ENCODE data around the gene IFT172.
A peak's percentile ranks its signal among the peaks of the same experiment; 100 is the strongest.
"Not testable (repeated sequence)": the region's sequence is repeated elsewhere in the genome, so short reads cannot be mapped to it uniquely, and the experiment has no call there.

The IFT172 gene

GRCh38 chr2:27489498-27490397, at the start of gene IFT172:
TSS of gene IFT172 (minus strand) at chr2:27489743. CDS start at chr2:27489653, 90 bp downstream.
- DNase-seq (ENCODE audit: low read depth): peak; percentile 100

- DNase-seq (ENCODE audit: low read depth): not testable (repeated sequence)
Measured at GRCh38 chr2:27538839-27539450, 49.4 kb upstream of the IFT172 start.

GRCh38 chr2:27537287-27537686, 47.7 kb upstream of the IFT172 start:
- DNase-seq (ENCODE audit: low read depth): no peak

GRCh38 chr2:27531983-27532382, 42.4 kb upstream of the IFT172 start:
- no peak for DNase-seq (ENCODE audit: low read depth)

- DNase-seq (ENCODE audit: low read depth): no peak
Measured at GRCh38 chr2:27527182-27527581, 37.6 kb upstream of the IFT172 start.

- DNase-seq (ENCODE audit: low read depth): no peak
Measured at GRCh38 chr2:27522400-27522945, 32.9 kb upstream of the IFT172 start.

- no peak for DNase-seq (ENCODE audit: low read depth)
Measured at GRCh38 chr2:27520316-27520715, 30.8 kb upstream of the IFT172 start.

- no peak for DNase-seq (ENCODE audit: low read depth)
Measured at GRCh38 chr2:27518782-27519113, 29.2 kb upstream of the IFT172 start.

- no peak for DNase-seq (ENCODE audit: low read depth)
Measured at GRCh38 chr2:27518113-27518781, 28.7 kb upstream of the IFT172 start.

GRCh38 chr2:27509326-27509725, 19.8 kb upstream of the IFT172 start:
- DNase-seq (ENCODE audit: low read depth): no peak

GRCh38 chr2:27507293-27507692, 17.8 kb upstream of the IFT172 start:
- DNase-seq (ENCODE audit: low read depth): no peak

- no peak for DNase-seq (ENCODE audit: low read depth)
Measured at GRCh38 chr2:27506587-27506986, 17.0 kb upstream of the IFT172 start.

- DNase-seq (ENCODE audit: low read depth): no peak
Measured at GRCh38 chr2:27502142-27502541, 12.6 kb upstream of the IFT172 start.

GRCh38 chr2:27501042-27501441, 11.5 kb upstream of the IFT172 start:
- DNase-seq (ENCODE audit: low read depth): no peak

- DNase-seq (ENCODE audit: low read depth): no peak
Measured at GRCh38 chr2:27498975-27499374, 9.4 kb upstream of the IFT172 start.

GRCh38 chr2:27497288-27497627, 7.7 kb upstream of the IFT172 start:
- DNase-seq (ENCODE audit: low read depth): no peak

GRCh38 chr2:27496357-27497287, 7.1 kb upstream of the IFT172 start, which contains the start of gene GCKR:
TSS of gene GCKR (plus strand) at chr2:27496839. CDS start at chr2:27496905, 66 bp downstream.
- DNase-seq (ENCODE audit: low read depth): peak; percentile 44

- no peak for DNase-seq (ENCODE audit: low read depth)
Measured at GRCh38 chr2:27495840-27496356, 6.4 kb upstream of the IFT172 start.

GRCh38 chr2:27494944-27495554, 5.5 kb upstream of the IFT172 start, which contains the start of gene FNDC4:
TSS of gene FNDC4 (minus strand) at chr2:27495200. CDS start at chr2:27494679, 521 bp downstream.
- no peak for DNase-seq (ENCODE audit: low read depth)

- DNase-seq (ENCODE audit: low read depth): no peak
Measured at GRCh38 chr2:27494284-27494943, 4.9 kb upstream of the IFT172 start.

All from CMK (cell line).